CD4-positive, alpha-beta T cell treated with Interleukin-10 for 1 hour (primary cell): ENCODE results near the gene ZNF217.
"Not testable (repeated sequence)": the region's sequence is repeated elsewhere in the genome, so short reads cannot be mapped to it uniquely, and the experiment has no call there.

ENCODE experiments used
- DNase-seq: peaks from one replicate; pipeline ENCODE4 v3.0.0-alpha.2; 2020

ZNF217 gene

GRCh38 chr20:53597030-53597482 is 3.4 kb upstream of the ZNF217 start:
- no peak for DNase-seq

- DNase-seq = not testable (repeated sequence)
Observed at GRCh38 chr20:53596189-53597001, 2.8 kb upstream of the ZNF217 start.

GRCh38 chr20:53595742-53596141 is 2.1 kb upstream of the ZNF217 start:
- not testable (repeated sequence) for DNase-seq

GRCh38 chr20:53595018-53595378 is 1.4 kb upstream of the ZNF217 start:
- no peak for DNase-seq

GRCh38 chr20:53594068-53595017 is 704 bp upstream of the ZNF217 start:
- peak; percentile 96 for DNase-seq

- DNase-seq = no peak
Observed at GRCh38 chr20:53592992-53593465, 610 bp downstream of the ZNF217 start.

- DNase-seq = peak; percentile 67
Observed at GRCh38 chr20:53592454-53592991, 1.1 kb downstream of the ZNF217 start.

- DNase-seq = not testable (repeated sequence)
Observed at GRCh38 chr20:53591941-53592441, 1.6 kb downstream of the ZNF217 start.

GRCh38 chr20:53591206-53591741 is 2.4 kb downstream of the ZNF217 start:
- DNase-seq = not testable (repeated sequence)

- DNase-seq = not testable (repeated sequence)
Observed at GRCh38 chr20:53590608-53591007, 3.0 kb downstream of the ZNF217 start.

GRCh38 chr20:53590122-53590521 is 3.5 kb downstream of the ZNF217 start:
- DNase-seq = not testable (repeated sequence)

GRCh38 chr20:53589321-53590065 is 4.1 kb downstream of the ZNF217 start:
- DNase-seq = not testable (repeated sequence)

GRCh38 chr20:53587157-53587703 is 6.4 kb downstream of the ZNF217 start:
- not testable (repeated sequence) for DNase-seq

GRCh38 chr20:53586640-53587039 is 7.0 kb downstream of the ZNF217 start:
- no peak for DNase-seq

- DNase-seq = not testable (repeated sequence)
Observed at GRCh38 chr20:53585910-53586309, 7.7 kb downstream of the ZNF217 start.

GRCh38 chr20:53585004-53585569 is 8.6 kb downstream of the ZNF217 start:
- not testable (repeated sequence) for DNase-seq

GRCh38 chr20:53584550-53584913 is 9.1 kb downstream of the ZNF217 start:
- DNase-seq = not testable (repeated sequence)

- DNase-seq = not testable (repeated sequence)
Observed at GRCh38 chr20:53583660-53584549, 9.7 kb downstream of the ZNF217 start.

GRCh38 chr20:53582574-53583351 is 10.9 kb downstream of the ZNF217 start:
- peak; percentile 63 for DNase-seq
